BJ (cell line): ENCODE data around the gene ZNF837. TPM values are rescaled to one million over a fixed set of nuclear protein-coding genes. Genes with fewer than 3 reads are reported as not detected.
"Not testable (repeated sequence)": the region's sequence is repeated elsewhere in the genome, so short reads cannot be mapped to it uniquely, and the experiment has no call there.

ENCODE experiments used
- CTCF ChIA-PET: fragments of 350-600 bp; formaldehyde crosslinking; extraction: SDS; loops from one replicate; lab custom pipeline; 2021; ENCODE audit warnings: antibody characterized with exemption, inconsistent platforms; lab: Yijun Ruan, JAX
- POLR2A ChIA-PET: fragments of 300-600 bp; sonication (Branson Sonifier 250); formaldehyde crosslinking; extraction: SDS; loops from one replicate; lab custom pipeline; 2021; ENCODE audit warnings: antibody characterized with exemption; lab: Charles Lee
- DNase-seq: peaks from one replicate; pipeline ENCODE4 v3.0.0-alpha.2; 2011; ENCODE audit warnings: low read depth
- H3K27me3 ChIP-seq: 2 replicates; pipeline ENCODE4 v1.6.0; 2011; ENCODE audit warnings: low read length; ENCODE audit not compliant: control insufficient read depth, insufficient read depth
- H3K36me3 ChIP-seq: 2 replicates; pipeline ENCODE4 v1.5.1; 2011; ENCODE audit warnings: low read length; ENCODE audit not compliant: control insufficient read depth, insufficient read depth
- H3K4me3 ChIP-seq: 2 replicates; pipeline ENCODE4 v1.5.1; 2011; ENCODE audit warnings: low read depth, mild to moderate bottlenecking, control low read depth, low read length
- polyA plus RNA-seq: library from polyadenylated mRNA; depleted of rRNA; stranded (reverse); fragments of >200 nt; gene quantifications from 2 replicates; pipeline ENCODE4 v1.2.3, GENCODE V29; 2011
- TF ChIP-seq, protein P1 (sequence below): IDR thresholded peaks from 2 replicates; pipeline ENCODE4 v1.5.1; 2011; ENCODE audit warnings: low read depth, mild to moderate bottlenecking, control low read depth, inconsistent platforms, low read length, moderate library complexity; ENCODE audit not compliant: insufficient read depth

ZNF837 gene
- polyA plus RNA-seq, 1 experiment, result 0.82 TPM

DNA sequence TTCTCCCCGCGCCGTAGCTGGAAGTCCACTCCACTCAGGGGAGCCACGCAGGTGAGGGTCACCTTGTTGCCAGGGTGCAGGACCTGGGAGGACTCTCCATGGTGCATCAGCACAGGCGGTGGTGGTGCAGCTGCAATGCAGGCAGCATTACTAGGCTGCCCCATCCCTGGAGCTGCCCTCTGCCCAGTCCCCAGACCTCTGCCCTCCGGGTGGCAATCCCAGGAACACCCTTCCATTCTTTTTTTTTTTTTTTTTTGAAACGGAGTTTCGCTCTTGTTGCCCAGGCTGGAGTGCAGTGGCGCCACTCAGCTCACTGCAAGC lies 29.3 kb downstream of the ZNF837 start:
- peaks cover 14% of the 10 kb centered on the region for H3K36me3 ChIP-seq
- DNase-seq, result no peak
- no peak overlapping the region for H3K4me3 ChIP-seq
- ChIA-PET CTCF (no interaction called here), POLR2A (no interaction called here)
- no peaks in the 10 kb centered on the region for H3K27me3 ChIP-seq
- TF ChIP-seq, protein P1, sequence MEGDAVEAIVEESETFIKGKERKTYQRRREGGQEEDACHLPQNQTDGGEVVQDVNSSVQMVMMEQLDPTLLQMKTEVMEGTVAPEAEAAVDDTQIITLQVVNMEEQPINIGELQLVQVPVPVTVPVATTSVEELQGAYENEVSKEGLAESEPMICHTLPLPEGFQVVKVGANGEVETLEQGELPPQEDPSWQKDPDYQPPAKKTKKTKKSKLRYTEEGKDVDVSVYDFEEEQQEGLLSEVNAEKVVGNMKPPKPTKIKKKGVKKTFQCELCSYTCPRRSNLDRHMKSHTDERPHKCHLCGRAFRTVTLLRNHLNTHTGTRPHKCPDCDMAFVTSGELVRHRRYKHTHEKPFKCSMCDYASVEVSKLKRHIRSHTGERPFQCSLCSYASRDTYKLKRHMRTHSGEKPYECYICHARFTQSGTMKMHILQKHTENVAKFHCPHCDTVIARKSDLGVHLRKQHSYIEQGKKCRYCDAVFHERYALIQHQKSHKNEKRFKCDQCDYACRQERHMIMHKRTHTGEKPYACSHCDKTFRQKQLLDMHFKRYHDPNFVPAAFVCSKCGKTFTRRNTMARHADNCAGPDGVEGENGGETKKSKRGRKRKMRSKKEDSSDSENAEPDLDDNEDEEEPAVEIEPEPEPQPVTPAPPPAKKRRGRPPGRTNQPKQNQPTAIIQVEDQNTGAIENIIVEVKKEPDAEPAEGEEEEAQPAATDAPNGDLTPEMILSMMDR, result no peak

DNA sequence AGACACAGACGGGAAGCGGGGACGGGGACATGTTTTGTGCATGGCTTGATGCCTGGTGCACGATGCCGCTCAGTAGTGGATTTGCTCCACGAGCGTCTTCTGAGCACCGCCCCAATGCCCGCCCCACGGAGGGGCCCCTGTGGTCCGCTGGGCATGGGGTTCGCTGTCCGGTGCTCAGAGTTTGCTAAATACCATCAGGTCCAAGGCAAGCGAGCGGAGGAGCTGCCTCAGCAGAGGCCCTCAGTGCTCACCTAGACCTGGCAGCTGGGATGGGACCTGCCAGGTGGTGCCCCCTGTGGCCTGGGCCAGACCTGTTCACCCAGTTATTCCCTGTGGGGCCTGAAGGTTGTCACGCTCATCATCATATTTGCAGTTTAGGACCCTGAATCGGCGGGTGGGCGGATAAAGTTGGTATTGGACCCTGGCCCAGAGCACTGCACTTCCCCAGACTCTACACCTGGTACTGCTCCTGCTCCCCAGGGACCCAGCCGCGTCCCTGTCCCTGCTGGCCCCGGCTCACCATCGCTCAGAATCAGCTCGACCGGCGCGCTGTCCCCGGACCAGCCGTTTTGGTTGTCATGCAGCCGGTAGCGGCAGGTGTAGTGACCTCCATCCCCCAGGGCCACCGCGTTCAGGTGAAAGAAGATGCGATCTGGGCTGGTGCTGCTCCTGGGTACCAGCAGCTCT lies 29.8 kb downstream of the ZNF837 start:
- ChIA-PET POLR2A (no interaction called here), CTCF (no interaction called here)
- Histone ChIP-seq H3K36me3 (peaks cover 14% of the 10 kb centered on the region), H3K27me3 (no peaks in the 10 kb centered on the region), H3K4me3 (no peak overlapping the region)
- DNase-seq, result no peak
- TF ChIP-seq, protein P1, result no peak

DNA sequence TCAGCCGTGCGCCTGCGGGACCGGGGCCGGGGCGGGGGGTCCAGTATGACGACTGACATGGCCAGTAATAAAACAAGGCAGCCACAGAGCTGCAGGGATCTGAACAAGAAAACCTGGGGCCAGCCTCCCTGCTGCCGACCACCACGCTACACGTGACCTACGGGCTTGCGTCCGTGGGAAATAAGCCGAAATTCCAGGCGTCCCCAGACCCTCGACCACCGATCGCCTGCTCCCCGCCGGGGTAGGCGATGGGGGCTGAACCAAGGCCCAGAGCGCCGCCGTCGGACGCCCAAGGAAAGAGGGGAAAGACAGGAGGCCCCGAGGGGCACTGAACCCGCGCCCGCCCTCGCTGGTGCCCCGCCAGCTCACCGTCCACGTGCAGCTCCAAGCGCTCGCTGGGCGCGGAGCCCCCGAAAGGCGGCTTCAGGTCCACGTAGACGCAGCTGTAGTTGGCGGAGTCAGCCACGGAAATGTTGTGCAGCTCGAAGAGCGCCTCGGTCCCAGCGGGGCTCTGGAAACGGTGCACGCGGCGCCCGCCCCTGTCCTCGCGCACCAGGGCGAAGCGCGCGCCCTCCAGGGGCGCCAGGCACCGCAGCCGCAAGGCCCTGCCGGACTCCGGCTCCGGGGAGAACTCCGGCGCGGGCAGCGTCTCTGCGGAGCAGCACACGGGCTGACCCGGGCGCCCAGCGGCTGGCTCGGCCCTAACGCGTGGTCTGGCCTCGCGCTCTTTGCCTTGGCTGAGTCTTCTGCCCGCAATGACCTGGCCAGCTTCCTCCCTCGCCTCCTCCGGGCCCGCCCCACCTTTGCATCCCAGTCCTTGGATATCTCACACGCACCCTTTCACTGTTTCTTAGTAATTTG lies 30.6 kb downstream of the ZNF837 start:
- DNase-seq, result no peak
- H3K36me3 ChIP-seq, result peaks cover 14% of the 10 kb centered on the region
- H3K4me3 ChIP-seq, result no peak overlapping the region
- ChIA-PET CTCF (interaction anchor here (0.7 kb wide), 1 partner anchor 15 kb away, joined by 3 read pairs; no protein-coding TSS in a partner anchor), POLR2A (no interaction called here)
- TF ChIP-seq, protein P1, result no peak
- no peaks in the 10 kb centered on the region for H3K27me3 ChIP-seq

DNA sequence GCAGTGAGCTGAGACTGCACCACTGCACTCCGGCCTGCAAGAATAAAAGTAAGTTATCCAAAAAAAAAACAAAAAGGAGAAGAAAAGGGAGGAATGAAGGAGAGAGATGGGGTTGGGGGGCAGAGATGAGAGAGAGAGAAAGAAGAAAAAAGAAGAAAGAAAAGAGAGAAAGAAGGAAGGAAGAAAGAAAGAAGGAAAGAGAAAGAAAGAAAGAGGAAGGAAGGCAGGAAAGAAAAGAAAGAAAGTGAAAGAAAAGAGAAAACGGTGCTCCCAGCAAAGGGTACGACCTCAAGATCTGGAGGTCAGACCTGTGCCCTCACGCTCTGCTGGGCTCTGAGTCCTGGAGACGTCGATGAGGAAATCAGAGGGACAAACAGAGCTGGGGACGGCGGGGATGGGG lies 31.2 kb downstream of the ZNF837 start:
- CTCF ChIA-PET, result interaction anchor here (0.7 kb wide), 1 partner anchor 16 kb away, joined by 3 read pairs; no protein-coding TSS in a partner anchor
- DNase-seq, result no peak
- POLR2A ChIA-PET, result no interaction called here
- TF ChIP-seq, protein P1, result no peak
- Histone ChIP-seq H3K36me3 (peaks cover 14% of the 10 kb centered on the region), H3K27me3 (no peaks in the 10 kb centered on the region), H3K4me3 (no peak overlapping the region)

DNA sequence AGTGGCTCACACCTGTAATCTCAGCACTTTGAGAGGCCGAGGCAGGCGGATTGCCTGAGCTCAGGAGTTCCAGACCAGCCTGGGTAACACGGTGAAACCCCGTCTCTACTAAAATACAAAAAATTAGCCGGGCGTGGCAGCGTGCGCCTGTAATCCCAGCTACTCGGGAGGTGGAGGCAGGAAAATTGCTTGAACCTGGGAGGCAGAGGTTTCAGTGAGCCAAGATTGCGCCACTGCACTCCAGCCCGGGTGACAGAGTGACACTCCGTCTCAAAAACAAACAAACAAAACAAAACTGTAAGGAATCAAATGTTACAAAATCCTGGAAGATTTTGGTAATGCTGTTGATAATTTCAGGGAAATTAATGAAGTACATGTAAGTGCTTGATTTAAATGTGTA lies 32.8 kb downstream of the ZNF837 start:
- H3K27me3 ChIP-seq, POLR2A ChIA-PET, DNase-seq: not testable (repeated sequence)
- Histone ChIP-seq H3K4me3 (peak overlapping the region; percentile 91), H3K36me3 (peaks cover 12% of the 10 kb centered on the region)
- CTCF ChIA-PET, result interaction anchor here (1.0 to 1.2 kb wide), 2 partner anchors 11 to 14 kb away, joined by 5 read pairs; partner anchors contain the start of gene ZNF497
